ENCODE results near the gene ITGB2.

The ITGB2 gene

DNA sequence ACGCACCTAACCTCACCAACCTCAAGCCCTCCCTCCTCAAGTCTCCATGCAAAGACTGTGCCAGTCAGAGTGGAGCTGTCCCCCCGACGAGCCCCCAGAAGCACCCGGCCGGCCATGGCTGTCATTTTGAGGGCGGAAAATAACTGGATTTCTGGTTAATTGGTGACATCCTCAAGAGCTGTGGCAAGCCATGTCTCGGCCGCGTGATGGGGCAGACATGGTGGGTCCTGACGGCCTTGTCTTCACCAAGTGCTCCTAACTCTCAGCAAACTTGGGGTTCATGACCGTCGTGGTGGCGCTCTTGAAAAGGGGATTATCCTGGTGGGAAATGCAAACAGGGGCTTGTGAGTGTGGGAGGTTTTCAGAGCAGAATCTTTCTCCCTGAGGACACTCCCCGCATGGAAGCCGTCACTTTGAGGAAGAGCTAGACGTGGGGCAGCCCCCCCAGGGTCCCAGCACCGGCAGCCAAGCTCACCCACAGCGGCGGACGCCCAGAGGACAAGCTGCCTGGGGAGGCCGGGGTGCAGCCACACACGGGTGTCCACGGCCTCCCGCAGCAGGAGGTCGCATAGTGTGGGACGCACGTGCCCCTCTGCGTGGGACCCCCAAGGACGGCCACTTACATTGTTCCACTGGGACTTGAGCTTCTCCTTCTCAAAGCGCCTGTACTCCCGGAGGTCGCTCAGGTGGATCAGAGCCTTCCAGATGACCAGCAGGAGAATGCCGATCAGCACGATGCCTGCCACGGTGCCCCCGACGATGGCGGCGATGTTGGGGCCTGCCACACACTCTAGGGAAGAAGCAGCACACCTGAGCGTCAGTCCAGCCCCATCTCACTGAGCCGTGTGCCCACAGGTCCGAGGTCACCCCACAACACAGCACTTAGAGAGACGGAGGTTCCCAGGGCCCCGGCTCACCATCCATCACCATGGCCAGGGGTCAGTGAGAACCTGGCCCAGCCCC, 34.3 kb downstream of the ITGB2 start:
- no peak for DNase-seq
- H3K4me1 ChIP-seq: peaks cover 0 to 8% (median 0%) of the 10 kb centered on the region in 4 donors
- peaks cover 0 to 23% of the 10 kb centered on the region in 2 donors for H3K27me3 ChIP-seq
- no peak overlapping the region for H3K27ac ChIP-seq
- H3K36me3 ChIP-seq: no peaks in the 10 kb centered on the region
- H3K9me3 ChIP-seq: no peaks in the 10 kb centered on the region
- H3K4me3 ChIP-seq: no peak overlapping the region
- intact Hi-C loops (cut with DNase I; ENCODE audit: low total_unique reads): no loop called here
- TF ChIP-seq, protein P1, sequence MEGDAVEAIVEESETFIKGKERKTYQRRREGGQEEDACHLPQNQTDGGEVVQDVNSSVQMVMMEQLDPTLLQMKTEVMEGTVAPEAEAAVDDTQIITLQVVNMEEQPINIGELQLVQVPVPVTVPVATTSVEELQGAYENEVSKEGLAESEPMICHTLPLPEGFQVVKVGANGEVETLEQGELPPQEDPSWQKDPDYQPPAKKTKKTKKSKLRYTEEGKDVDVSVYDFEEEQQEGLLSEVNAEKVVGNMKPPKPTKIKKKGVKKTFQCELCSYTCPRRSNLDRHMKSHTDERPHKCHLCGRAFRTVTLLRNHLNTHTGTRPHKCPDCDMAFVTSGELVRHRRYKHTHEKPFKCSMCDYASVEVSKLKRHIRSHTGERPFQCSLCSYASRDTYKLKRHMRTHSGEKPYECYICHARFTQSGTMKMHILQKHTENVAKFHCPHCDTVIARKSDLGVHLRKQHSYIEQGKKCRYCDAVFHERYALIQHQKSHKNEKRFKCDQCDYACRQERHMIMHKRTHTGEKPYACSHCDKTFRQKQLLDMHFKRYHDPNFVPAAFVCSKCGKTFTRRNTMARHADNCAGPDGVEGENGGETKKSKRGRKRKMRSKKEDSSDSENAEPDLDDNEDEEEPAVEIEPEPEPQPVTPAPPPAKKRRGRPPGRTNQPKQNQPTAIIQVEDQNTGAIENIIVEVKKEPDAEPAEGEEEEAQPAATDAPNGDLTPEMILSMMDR (IDR thresholded peaks at IDR 0.05): no peak

- Histone ChIP-seq H3K9me3 (no peaks in the 10 kb centered on the region), H3K27ac (no peak overlapping the region), H3K4me3 (no peak overlapping the region), H3K27me3 (peaks cover 0 to 15% of the 10 kb centered on the region in 2 donors), H3K4me1 (peaks cover 0 to 4% (median 0%) of the 10 kb centered on the region in 4 donors), H3K36me3 (no peaks in the 10 kb centered on the region)
- intact Hi-C loops (cut with DNase I; ENCODE audit: low total_unique reads): no loop called here
- no peak for DNase-seq
- TF ChIP-seq, protein P1 (IDR thresholded peaks at IDR 0.05): no peak
Observed at GRCh38 chr21:44885615-44886014, 35.1 kb downstream of the ITGB2 start.

- Histone ChIP-seq H3K27me3 (peaks cover 0 to 10% of the 10 kb centered on the region in 2 donors), H3K4me3 (no peak overlapping the region), H3K27ac (no peak overlapping the region), H3K36me3 (no peaks in the 10 kb centered on the region), H3K9me3 (no peaks in the 10 kb centered on the region), H3K4me1 (no peaks in the 10 kb centered on the region)
- TF ChIP-seq, protein P1 (IDR thresholded peaks at IDR 0.05): no peak
- intact Hi-C loops (cut with DNase I; ENCODE audit: low total_unique reads): no loop called here
- DNase-seq: no peak
Observed at GRCh38 chr21:44884097-44884496, 36.6 kb downstream of the ITGB2 start.

DNA sequence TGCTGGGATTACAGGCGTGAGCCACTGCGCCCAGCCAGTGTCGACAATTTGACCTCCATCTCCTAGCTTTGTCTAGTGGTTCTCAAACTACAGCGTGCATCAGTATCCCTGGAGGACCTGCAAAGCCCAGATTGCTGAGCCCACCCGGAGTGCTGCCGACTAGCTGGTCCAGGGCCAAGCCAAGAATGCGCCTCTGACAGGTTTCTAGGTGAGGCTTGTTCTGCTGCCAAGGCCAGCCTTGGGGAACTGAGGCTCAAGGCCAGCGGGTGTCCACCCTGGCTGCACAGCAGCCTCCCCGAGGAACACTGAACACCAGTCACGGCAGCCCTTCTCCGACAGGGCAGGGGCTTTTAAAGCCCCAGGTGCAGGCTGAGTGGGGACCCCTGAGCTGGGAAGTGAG, 37.4 kb downstream of the ITGB2 start:
- TF ChIP-seq, protein P1 (IDR thresholded peaks at IDR 0.05): no peak
- H3K4me3 ChIP-seq: no peak overlapping the region
- no peaks in the 10 kb centered on the region for H3K36me3 ChIP-seq
- no peaks in the 10 kb centered on the region for H3K9me3 ChIP-seq
- no peak for DNase-seq
- H3K4me1 ChIP-seq: no peaks in the 10 kb centered on the region
- no peak overlapping the region for H3K27ac ChIP-seq
- intact Hi-C loops (cut with DNase I; ENCODE audit: low total_unique reads): no loop called here
- H3K27me3 ChIP-seq: peaks cover 0 to 10% of the 10 kb centered on the region in 2 donors

- Histone ChIP-seq H3K36me3 (no peaks in the 10 kb centered on the region), H3K4me3 (no peak overlapping the region), H3K27me3 (peaks cover 0 to 9% of the 10 kb centered on the region in 2 donors), H3K4me1 (peaks cover 0 to under 1% (median 0%) of the 10 kb centered on the region in 4 donors), H3K9me3 (no peaks in the 10 kb centered on the region), H3K27ac (no peak overlapping the region)
- DNase-seq: no peak
- TF ChIP-seq, protein P1 (IDR thresholded peaks at IDR 0.05): no peak
- intact Hi-C loops (cut with DNase I; ENCODE audit: low total_unique reads): no loop called here
Observed at GRCh38 chr21:44881198-44881872, 39.4 kb downstream of the ITGB2 start.
